MCF 10A (cell line): Measurements from ENCODE around the gene TNFAIP1. TPM values are rescaled to one million over a fixed set of nuclear protein-coding genes. Genes with fewer than 3 reads are reported as not detected.

Experiments
- BruUV-seq: library from RNA; stranded (reverse); fragments of 400-500 nt; replicated peaks from 2 replicates; lab custom pipeline; 2021; lab: Mats Ljungman, UMichigan
- CTCF ChIA-PET: fragments of 300-600 bp; sonication (Branson Sonifier 250); formaldehyde crosslinking; extraction: SDS; loops from one replicate; lab custom pipeline; 2021; ENCODE audit warnings: antibody characterized with exemption, inconsistent platforms; lab: Yijun Ruan, JAX
- POLR2A ChIA-PET: fragments of 300-600, 350-650 bp; sonication (Branson Sonifier 250); formaldehyde crosslinking; extraction: SDS; loops from one replicate; lab custom pipeline; 2020; ENCODE audit warnings: antibody characterized with exemption, inconsistent platforms; lab: Yijun Ruan, JAX
- DNase-seq: peaks from one replicate; pipeline ENCODE4 v3.0.0-alpha.2; 2018; ENCODE audit not compliant: unreplicated experiment
- H3K27ac Mint-ChIP-seq: one replicate; pipeline ENCODE4 v1.8.0; 2022; ENCODE audit warnings: mild to moderate bottlenecking, low read depth, mixed read lengths; ENCODE audit not compliant: unreplicated experiment
- H3K27me3 Mint-ChIP-seq: one replicate; pipeline ENCODE4 v1.8.0; 2022; ENCODE audit warnings: mixed read lengths; ENCODE audit not compliant: insufficient read depth, unreplicated experiment
- H3K36me3 Mint-ChIP-seq: one replicate; pipeline ENCODE4 v1.8.0; 2022; ENCODE audit warnings: mild to moderate bottlenecking, moderate library complexity, mixed read lengths; ENCODE audit not compliant: insufficient read depth, unreplicated experiment
- H3K4me1 Mint-ChIP-seq: one replicate; pipeline ENCODE4 v1.8.0; 2022; ENCODE audit warnings: mixed read lengths; ENCODE audit not compliant: insufficient read depth, unreplicated experiment
- H3K4me3 Mint-ChIP-seq: one replicate; pipeline ENCODE4 v1.8.0; 2022; ENCODE audit warnings: mild to moderate bottlenecking, moderate library complexity, mixed read lengths; ENCODE audit not compliant: unreplicated experiment
- H3K9me3 Mint-ChIP-seq: one replicate; pipeline ENCODE4 v1.8.0; 2022; ENCODE audit warnings: mixed read lengths; ENCODE audit not compliant: unreplicated experiment
- CTCF ChIP-seq: fragments of 200-600 bp; IDR thresholded peaks from one replicate; pipeline ENCODE4 v1.8.0; 2022; ENCODE audit warnings: antibody characterized with exemption, mild to moderate bottlenecking; ENCODE audit not compliant: unreplicated experiment
- intact Hi-C: fragments of 100-400 bp; cut with micrococcal nuclease; formaldehyde crosslinking; loops from 2 replicates; pipeline ENCODE4 v1.14.1; 2022
- total RNA-seq: library from RNA; stranded (reverse); gene quantifications from 2 replicates; pipeline ENCODE4 v1.2.3, GENCODE V29; 2022

TNFAIP1 gene
- total RNA-seq, 1 experiment from 2014 or later: 65.0 TPM

GRCh38 chr17:28298449-28298848 is 37.1 kb upstream of the TNFAIP1 start:
- H3K4me1 Mint-ChIP-seq: no peaks in the 10 kb centered on the region
- no peak for DNase-seq
- no peak for TF ChIP-seq CTCF
- no peaks in the 10 kb centered on the region for H3K9me3 Mint-ChIP-seq
- no peaks in the 10 kb centered on the region for H3K27me3 Mint-ChIP-seq
- no peak overlapping the region for H3K27ac Mint-ChIP-seq
- no TSS peak for BruUV-seq
- POLR2A ChIA-PET: no interaction called here
- H3K4me3 Mint-ChIP-seq: no peak overlapping the region
- H3K36me3 Mint-ChIP-seq: no peaks in the 10 kb centered on the region
- intact Hi-C loops: no loop called here
- CTCF ChIA-PET: interaction anchor here (0.7 kb wide), 1 partner anchor 867 kb away, joined by 4 read pairs; no protein-coding TSS in a partner anchor

DNA sequence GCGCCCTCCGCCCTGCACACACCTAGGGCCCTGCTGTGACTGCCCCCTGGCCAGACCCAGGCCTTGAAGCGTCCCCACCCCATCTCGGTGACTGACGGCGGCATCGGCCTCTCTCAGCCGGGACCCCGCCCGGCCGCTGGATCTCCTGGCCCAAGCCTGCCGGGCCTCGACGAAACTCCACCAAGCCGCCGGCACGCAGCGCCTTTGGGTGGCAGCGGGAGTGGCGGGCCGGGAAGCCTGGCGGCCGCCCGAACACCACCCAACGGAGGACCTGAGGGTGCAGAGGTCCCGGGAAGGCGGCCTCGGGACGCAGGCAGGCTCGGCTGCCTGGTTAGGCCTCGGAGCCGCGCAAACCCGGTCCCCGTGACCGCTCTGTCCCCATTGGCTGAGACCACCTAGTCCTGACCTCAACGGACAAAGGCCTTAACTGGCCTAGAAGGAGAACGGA is 28.6 kb upstream of the TNFAIP1 start:
- POLR2A ChIA-PET: interaction anchor here (1.1 kb wide), 1 partner anchor 11 kb away, joined by 3 read pairs; no protein-coding TSS in a partner anchor
- no peak for TF ChIP-seq CTCF
- no peaks in the 10 kb centered on the region for H3K27me3 Mint-ChIP-seq
- no peaks in the 10 kb centered on the region for H3K9me3 Mint-ChIP-seq
- H3K36me3 Mint-ChIP-seq: no peaks in the 10 kb centered on the region
- no peak for DNase-seq
- CTCF ChIA-PET: no interaction called here
- no peak overlapping the region for H3K27ac Mint-ChIP-seq
- intact Hi-C loops: no loop called here
- no peaks in the 10 kb centered on the region for H3K4me1 Mint-ChIP-seq
- no TSS peak for BruUV-seq
- H3K4me3 Mint-ChIP-seq: no peak overlapping the region

DNA sequence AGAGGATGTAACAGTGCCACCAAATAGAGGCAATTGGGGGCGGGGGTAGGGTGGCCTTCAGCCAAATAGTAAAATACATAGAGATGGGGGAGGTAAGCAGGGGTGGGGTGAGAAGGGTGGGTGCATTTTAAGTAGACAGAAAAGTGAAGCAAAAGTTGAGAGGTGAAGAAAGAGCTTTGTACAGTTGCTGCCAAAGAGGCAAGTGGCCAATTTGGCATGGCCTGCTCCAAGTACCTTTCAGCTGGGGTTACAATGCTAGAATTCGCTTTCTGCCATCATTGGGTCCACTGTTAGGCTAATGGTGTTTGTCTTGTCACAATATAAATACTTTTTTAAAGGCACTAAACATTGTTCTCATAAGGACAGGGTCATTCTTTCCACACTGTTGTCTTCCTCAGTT is 21.7 kb upstream of the TNFAIP1 start:
- H3K36me3 Mint-ChIP-seq: no peaks in the 10 kb centered on the region
- POLR2A ChIA-PET: interaction anchor here (1.4 kb wide), 1 partner anchor 21 kb away, joined by 6 read pairs; the partner anchor contains the start of genes IFT20 and TNFAIP1
- H3K4me1 Mint-ChIP-seq: peaks cover 9% of the 10 kb centered on the region
- no peak overlapping the region for H3K27ac Mint-ChIP-seq
- intact Hi-C loops: no loop called here
- no peak for TF ChIP-seq CTCF
- DNase-seq: no peak
- no peak overlapping the region for H3K4me3 Mint-ChIP-seq
- H3K27me3 Mint-ChIP-seq: no peaks in the 10 kb centered on the region
- CTCF ChIA-PET: no interaction called here
- no TSS peak for BruUV-seq
- H3K9me3 Mint-ChIP-seq: no peaks in the 10 kb centered on the region

DNA sequence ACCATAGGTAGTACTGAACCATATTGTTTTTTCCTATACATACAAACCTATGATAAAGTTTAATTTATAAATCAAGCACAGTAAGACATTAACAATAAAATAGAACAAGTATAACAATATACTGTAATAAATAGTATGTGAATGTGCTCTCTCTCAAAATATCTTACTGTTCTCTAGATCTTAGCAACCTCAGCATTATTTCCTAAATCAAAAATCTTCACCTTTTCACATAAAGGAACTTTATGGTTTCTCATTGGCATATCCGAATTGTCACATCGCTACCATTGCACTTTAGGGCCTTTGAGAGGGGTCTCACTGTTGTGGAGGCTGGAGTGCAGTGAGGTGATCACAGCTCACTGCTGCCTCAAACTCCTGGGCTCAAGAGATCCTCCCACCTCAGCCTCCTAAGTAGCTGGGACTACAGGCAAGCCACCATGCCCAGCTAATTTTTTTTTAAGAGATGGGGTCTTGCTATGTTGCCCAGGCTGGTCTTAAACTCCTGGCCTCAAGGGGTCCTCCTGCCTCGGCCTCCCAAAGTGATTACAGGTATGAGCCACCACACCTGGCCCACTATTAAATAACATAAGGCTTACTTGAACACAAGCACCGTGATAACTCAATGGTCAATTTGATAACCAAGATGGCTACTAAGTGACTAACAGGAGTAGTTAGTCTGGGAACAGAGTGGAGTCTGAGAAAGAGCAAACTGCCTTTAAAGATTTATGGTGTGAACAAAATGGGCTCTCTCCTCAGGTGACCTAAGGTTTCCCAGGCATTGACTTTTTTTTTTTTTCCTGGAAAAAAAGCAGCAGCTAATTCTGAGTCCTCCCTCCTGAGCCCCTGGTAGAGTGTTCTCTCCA is 19.5 kb upstream of the TNFAIP1 start:
- no peak for TF ChIP-seq CTCF
- no peak overlapping the region for H3K4me3 Mint-ChIP-seq
- ChIA-PET CTCF (interaction anchor here (1.2 to 1.5 kb wide), 3 partner anchors 25 to 100 kb away, joined by 3 to 4 read pairs (median 4); no protein-coding TSS in a partner anchor), POLR2A (interaction anchor here (1.2 kb wide), 1 partner anchor 10 kb away, joined by 4 read pairs; no protein-coding TSS in a partner anchor)
- BruUV-seq: no TSS peak
- no peak overlapping the region for H3K27ac Mint-ChIP-seq
- H3K4me1 Mint-ChIP-seq: peaks cover 24% of the 10 kb centered on the region
- intact Hi-C loops: loop anchor here (5.0 kb wide), 1 partner anchor 64 kb away; no protein-coding TSS in a partner anchor
- no peaks in the 10 kb centered on the region for H3K36me3 Mint-ChIP-seq
- H3K9me3 Mint-ChIP-seq: no peaks in the 10 kb centered on the region
- DNase-seq: no peak
- no peaks in the 10 kb centered on the region for H3K27me3 Mint-ChIP-seq
